Activated CD4-positive, alpha-beta T cell treated with anti-CD3 and anti-CD28 coated beads for 24 hours (primary cell): ENCODE measurements around the gene TCF7L1.

ENCODE experiments used
- DNase-seq, 2 donors: peaks; one replicate each; pipeline ENCODE4 v3.0.0-alpha.2; 2020; ENCODE audit warnings: low read depth in 2 of 2

Gene TCF7L1

GRCh38 chr2:85347599-85347998 lies 214.4 kb downstream of the TCF7L1 start:
- no peak for DNase-seq

GRCh38 chr2:85353876-85354285 lies 220.7 kb downstream of the TCF7L1 start:
- DNase-seq: no peak

GRCh38 chr2:85354286-85355072 lies 221.3 kb downstream of the TCF7L1 start, which contains the start of the genes ELMOD3 and RETSAT:
Gene ELMOD3 (plus strand): TSS chr2:85354769. CDS start chr2:85357199, 2,430 bp downstream.
Gene RETSAT (minus strand): TSS chr2:85354528. CDS start chr2:85354507, 21 bp downstream.
- DNase-seq: peak; percentile 93

DNA sequence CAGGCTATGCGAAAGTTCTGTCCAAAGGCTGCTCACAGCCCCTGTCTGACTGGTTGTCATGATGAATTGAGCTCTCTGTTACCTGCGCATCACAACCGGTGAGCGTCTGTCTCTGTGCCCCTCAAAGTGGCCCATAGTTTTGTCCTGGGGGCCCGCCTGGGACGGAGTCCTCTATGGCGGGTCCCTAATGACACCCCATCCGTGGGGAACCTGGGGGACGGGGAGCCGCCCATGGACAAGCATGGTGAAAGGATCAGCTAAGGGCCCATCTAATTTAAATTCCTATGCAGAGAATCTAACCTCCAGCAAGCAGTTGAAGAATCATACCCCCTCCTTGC lies 221.8 kb downstream of the TCF7L1 start:
- no peak for DNase-seq

GRCh38 chr2:85355521-85355920 lies 222.3 kb downstream of the TCF7L1 start:
- no peak for DNase-seq

- DNase-seq: no peak
Measured at GRCh38 chr2:85356186-85356585, 223.0 kb downstream of the TCF7L1 start.

DNA sequence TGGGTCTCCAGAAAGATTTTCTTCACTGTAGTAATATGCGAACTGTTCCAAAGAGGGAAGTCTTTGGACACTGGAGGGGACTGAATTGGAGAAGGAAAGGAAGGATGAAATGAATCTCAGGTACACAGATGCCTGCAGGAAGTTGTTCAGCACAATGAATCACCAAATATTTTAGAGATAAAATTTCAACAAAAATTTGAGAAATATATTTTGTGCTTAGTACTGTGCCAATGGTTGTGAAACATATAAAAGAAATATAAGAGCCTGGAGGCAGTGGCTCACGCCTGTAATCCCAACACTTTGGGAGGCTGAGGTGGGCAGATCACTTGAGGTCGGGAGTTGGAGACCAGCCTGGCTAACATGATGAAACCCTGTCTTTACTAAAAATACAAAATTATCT lies 224.5 kb downstream of the TCF7L1 start:
- no peak for DNase-seq
